Measurements from ENCODE around the gene ERBB2. TPM values are rescaled to one million over a fixed set of nuclear protein-coding genes. Genes with fewer than 3 reads are reported as not detected.
A peak's percentile ranks its signal among the peaks of the same experiment; 100 is the strongest.

ERBB2 gene
- total and polyA plus RNA-seq, 9 of the 15 experiments (the other 6 are each of a cell fraction or from before 2014, with no cell fraction given) = 0.74 to 5.6 (median 3.3) TPM

DNA sequence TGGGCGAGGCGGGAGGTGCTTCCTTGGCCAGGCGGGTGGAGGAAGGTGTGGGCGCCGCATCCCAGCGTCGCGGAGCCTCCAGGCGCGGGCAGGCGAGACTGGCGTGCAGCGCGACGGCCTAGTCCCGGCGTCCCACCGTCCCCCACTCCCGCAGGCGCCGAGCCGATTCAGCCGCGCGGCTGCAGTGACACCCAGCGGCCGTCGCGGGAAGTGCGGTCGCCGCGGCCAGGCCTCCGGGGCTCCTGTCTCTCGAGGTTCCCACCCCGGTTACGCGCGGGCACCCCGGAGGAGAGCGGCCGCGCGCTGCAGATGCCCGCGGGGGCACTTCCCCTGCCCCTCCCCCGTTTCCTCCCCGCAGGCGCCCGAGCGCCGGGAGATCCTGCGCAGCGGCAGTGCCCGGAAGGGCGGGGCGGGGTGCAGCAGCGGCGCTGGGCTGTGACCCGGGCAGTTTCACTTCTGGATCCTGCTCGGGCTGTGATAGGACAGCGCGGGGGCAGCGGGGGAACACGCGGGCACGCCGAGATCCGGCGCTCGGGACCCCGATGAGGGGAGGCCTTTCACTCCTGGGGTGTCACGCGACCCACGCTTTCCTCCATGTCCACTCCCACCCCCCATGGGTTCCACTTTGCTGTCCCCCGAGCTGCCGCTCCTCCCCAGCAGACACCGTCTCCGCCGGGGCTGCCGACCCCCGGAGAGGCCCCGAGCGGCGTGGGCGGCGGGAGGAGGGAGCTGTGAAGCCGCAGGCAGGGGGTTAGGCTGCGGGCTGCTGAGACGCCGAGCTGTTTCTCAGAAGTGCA lies 54.5 kb downstream of the ERBB2 start (continued):
- TF ChIP-seq GTF2E2 (tag; IDR thresholded peaks at IDR 0.05) = no peak
- TF ChIP-seq TEAD1 (CRISPR knock-in tag; IDR thresholded peaks at IDR 0.05) = peak in 1 of 2 experiments; percentile 82; a peak in 2 of 4 replicates
- TF ChIP-seq ARNT (IDR thresholded peaks at IDR 0.05) = no peak
- no peak for TF ChIP-seq ZC3H4 (CRISPR knock-in tag; IDR thresholded peaks at IDR 0.05; ENCODE audit: borderline replicate concordance)
- TF ChIP-seq, protein P1, sequence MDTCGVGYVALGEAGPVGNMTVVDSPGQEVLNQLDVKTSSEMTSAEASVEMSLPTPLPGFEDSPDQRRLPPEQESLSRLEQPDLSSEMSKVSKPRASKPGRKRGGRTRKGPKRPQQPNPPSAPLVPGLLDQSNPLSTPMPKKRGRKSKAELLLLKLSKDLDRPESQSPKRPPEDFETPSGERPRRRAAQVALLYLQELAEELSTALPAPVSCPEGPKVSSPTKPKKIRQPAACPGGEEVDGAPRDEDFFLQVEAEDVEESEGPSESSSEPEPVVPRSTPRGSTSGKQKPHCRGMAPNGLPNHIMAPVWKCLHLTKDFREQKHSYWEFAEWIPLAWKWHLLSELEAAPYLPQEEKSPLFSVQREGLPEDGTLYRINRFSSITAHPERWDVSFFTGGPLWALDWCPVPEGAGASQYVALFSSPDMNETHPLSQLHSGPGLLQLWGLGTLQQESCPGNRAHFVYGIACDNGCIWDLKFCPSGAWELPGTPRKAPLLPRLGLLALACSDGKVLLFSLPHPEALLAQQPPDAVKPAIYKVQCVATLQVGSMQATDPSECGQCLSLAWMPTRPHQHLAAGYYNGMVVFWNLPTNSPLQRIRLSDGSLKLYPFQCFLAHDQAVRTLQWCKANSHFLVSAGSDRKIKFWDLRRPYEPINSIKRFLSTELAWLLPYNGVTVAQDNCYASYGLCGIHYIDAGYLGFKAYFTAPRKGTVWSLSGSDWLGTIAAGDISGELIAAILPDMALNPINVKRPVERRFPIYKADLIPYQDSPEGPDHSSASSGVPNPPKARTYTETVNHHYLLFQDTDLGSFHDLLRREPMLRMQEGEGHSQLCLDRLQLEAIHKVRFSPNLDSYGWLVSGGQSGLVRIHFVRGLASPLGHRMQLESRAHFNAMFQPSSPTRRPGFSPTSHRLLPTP (IDR thresholded peaks at IDR 0.05; ENCODE audit: borderline replicate concordance, extremely low read depth, insufficient read length) = no peak
- TF ChIP-seq NBN (IDR thresholded peaks at IDR 0.05; ENCODE audit: low read depth) = 0 out of 2 replicates have a peak, but pooled peaks have one; percentile 34
- TF ChIP-seq, protein P2, sequence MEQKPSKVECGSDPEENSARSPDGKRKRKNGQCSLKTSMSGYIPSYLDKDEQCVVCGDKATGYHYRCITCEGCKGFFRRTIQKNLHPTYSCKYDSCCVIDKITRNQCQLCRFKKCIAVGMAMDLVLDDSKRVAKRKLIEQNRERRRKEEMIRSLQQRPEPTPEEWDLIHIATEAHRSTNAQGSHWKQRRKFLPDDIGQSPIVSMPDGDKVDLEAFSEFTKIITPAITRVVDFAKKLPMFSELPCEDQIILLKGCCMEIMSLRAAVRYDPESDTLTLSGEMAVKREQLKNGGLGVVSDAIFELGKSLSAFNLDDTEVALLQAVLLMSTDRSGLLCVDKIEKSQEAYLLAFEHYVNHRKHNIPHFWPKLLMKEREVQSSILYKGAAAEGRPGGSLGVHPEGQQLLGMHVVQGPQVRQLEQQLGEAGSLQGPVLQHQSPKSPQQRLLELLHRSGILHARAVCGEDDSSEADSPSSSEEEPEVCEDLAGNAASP (IDR thresholded peaks at IDR 0.05) = no peak
- TF ChIP-seq GTF2F1 (IDR thresholded peaks at IDR 0.05; ENCODE audit: low read depth, low read length) = no peak
- no peak for TF ChIP-seq POLR2B (IDR thresholded peaks at IDR 0.05; ENCODE audit: low read depth, partially characterized antibody)
- TF ChIP-seq C11orf30 (IDR thresholded peaks at IDR 0.05; ENCODE audit: low read depth) = peak; percentile 86
- no peak for TF ChIP-seq MED1 (CRISPR knock-in tag; IDR thresholded peaks at IDR 0.05; ENCODE audit: borderline replicate concordance)
- TF ChIP-seq DMBX1 (CRISPR knock-in tag; IDR thresholded peaks at IDR 0.05; ENCODE audit: borderline replicate concordance) = no peak
- no peak for TF ChIP-seq MEF2D (tag; conservative IDR thresholded peaks at IDR 0.05; ENCODE audit: low read depth)
- TF ChIP-seq SREBF1 (IDR thresholded peaks at IDR 0.05; ENCODE audit: borderline replicate concordance, low read depth, low read length) = no peak
- TF ChIP-seq NR3C1 (CRISPR knock-in tag; IDR thresholded peaks at IDR 0.05) = no peak
- no peak for TF ChIP-seq YBX1 (IDR thresholded peaks at IDR 0.05)
- TF ChIP-seq, protein P3, sequence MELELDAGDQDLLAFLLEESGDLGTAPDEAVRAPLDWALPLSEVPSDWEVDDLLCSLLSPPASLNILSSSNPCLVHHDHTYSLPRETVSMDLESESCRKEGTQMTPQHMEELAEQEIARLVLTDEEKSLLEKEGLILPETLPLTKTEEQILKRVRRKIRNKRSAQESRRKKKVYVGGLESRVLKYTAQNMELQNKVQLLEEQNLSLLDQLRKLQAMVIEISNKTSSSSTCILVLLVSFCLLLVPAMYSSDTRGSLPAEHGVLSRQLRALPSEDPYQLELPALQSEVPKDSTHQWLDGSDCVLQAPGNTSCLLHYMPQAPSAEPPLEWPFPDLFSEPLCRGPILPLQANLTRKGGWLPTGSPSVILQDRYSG (tag; conservative IDR thresholded peaks at IDR 0.05; ENCODE audit: low read depth) = no peak
- no peak for TF ChIP-seq ZNF830 (CRISPR knock-in tag; IDR thresholded peaks at IDR 0.05)
- TF ChIP-seq, protein P4, sequence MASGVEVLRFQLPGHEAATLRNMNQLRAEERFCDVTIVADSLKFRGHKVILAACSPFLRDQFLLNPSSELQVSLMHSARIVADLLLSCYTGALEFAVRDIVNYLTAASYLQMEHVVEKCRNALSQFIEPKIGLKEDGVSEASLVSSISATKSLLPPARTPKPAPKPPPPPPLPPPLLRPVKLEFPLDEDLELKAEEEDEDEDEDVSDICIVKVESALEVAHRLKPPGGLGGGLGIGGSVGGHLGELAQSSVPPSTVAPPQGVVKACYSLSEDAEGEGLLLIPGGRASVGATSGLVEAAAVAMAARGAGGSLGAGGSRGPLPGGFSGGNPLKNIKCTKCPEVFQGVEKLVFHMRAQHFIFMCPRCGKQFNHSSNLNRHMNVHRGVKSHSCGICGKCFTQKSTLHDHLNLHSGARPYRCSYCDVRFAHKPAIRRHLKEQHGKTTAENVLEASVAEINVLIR (CRISPR knock-in tag; IDR thresholded peaks at IDR 0.05) = peak; percentile 17; the same call in 1 of the 2 replicates
- TF ChIP-seq ZNF41 (CRISPR knock-in tag; conservative IDR thresholded peaks at IDR 0.05) = no peak
- TF ChIP-seq, protein P5, sequence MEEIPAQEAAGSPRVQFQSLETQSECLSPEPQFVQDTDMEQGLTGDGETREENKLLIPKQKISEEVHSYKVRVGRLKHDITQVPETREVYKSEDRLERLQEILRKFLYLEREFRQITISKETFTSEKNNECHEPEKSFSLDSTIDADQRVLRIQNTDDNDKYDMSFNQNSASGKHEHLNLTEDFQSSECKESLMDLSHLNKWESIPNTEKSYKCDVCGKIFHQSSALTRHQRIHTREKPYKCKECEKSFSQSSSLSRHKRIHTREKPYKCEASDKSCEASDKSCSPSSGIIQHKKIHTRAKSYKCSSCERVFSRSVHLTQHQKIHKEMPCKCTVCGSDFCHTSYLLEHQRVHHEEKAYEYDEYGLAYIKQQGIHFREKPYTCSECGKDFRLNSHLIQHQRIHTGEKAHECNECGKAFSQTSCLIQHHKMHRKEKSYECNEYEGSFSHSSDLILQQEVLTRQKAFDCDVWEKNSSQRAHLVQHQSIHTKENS (CRISPR knock-in tag; IDR thresholded peaks at IDR 0.05) = no peak
